ACC112 (cell line): ENCODE results near the gene UQCRQ.
A peak's percentile ranks its signal among the peaks of the same experiment; 100 is the strongest.

Experiments used
- H2AFZ ChIP-seq: fragments of 200-600 bp; sonication (generic); one replicate; pipeline ENCODE4 v1.6.0; 2017; ENCODE audit warnings: antibody characterized with exemption, low read length; ENCODE audit not compliant: unreplicated experiment
- H3K27ac ChIP-seq: fragments of 200-600 bp; sonication (generic); 2 replicates; pipeline ENCODE4 v1.5.1; 2014; ENCODE audit warnings: low read depth, mild to moderate bottlenecking, antibody characterized with exemption, low read length, moderate library complexity
- H3K27me3 ChIP-seq: fragments of 200-600 bp; sonication (generic); 2 replicates; pipeline ENCODE4 v1.6.1; 2014; ENCODE audit warnings: mild to moderate bottlenecking, antibody characterized with exemption, low read length, moderate library complexity, mixed read lengths; ENCODE audit not compliant: insufficient read depth
- H3K36me3 ChIP-seq: fragments of 200-600 bp; sonication (generic); 2 replicates; pipeline ENCODE4 v1.6.1; 2016; ENCODE audit warnings: mild to moderate bottlenecking, antibody characterized with exemption, low read length, moderate library complexity, mixed read lengths; ENCODE audit not compliant: insufficient read depth
- H3K4me1 ChIP-seq: fragments of 200-600 bp; sonication (generic); one replicate; pipeline ENCODE4 v1.6.1; 2016; ENCODE audit warnings: low read length, mixed read lengths; ENCODE audit not compliant: insufficient read depth, unreplicated experiment, control insufficient read depth
- H3K4me3 ChIP-seq: fragments of 200-600 bp; sonication (generic); 2 replicates; pipeline ENCODE4 v1.5.1; 2014; ENCODE audit warnings: mild to moderate bottlenecking, low read depth, low read length
- H3K79me2 ChIP-seq: fragments of 200-600 bp; sonication (generic); one replicate; pipeline ENCODE4 v1.6.0; 2016; ENCODE audit warnings: low read length; ENCODE audit not compliant: control insufficient read depth, unreplicated experiment, insufficient read depth

UQCRQ gene

GRCh38 chr5:132825834-132826391 lies 40.5 kb upstream of the UQCRQ start:
- no peak overlapping the region for H2AFZ ChIP-seq
- peaks cover 10% of the 10 kb centered on the region for H3K79me2 ChIP-seq
- H3K4me1 ChIP-seq: no peaks in the 10 kb centered on the region
- no peak overlapping the region for H3K27ac ChIP-seq
- H3K36me3 ChIP-seq: no peaks in the 10 kb centered on the region
- no peaks in the 10 kb centered on the region for H3K27me3 ChIP-seq
- no peak overlapping the region for H3K4me3 ChIP-seq

DNA sequence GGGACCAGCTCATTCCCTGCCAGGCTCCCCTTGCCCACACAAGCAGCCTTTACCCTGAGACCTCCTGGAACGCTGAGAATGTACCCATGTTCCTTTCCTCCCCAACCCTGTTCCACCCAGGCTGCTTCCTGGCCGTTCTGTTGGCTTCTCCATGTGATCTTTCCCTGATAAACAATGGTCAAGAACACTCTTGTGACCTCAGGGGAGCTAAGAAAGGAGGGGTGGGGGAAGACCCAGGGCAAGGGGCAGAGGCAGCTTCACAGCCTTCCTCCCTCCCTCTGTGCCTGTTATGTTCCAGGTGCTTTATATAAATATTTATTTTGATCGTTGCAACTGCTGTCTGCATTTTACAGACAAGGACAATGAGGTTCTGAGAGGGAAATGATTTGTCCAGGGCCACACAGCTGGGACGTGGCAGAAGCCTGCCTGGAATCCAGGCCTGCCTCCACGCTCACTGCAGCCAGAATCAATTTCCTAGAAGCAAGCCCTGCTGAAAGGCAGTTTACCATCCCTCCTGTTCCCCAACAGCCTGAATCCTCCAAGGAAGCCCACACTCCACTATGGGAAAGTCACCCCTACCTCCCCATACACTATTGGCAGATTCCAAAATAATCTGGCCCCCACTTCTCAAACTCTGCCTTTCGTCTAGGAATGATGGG lies 39.9 kb upstream of the UQCRQ start:
- H3K27me3 ChIP-seq: no peaks in the 10 kb centered on the region
- no peaks in the 10 kb centered on the region for H3K36me3 ChIP-seq
- H2AFZ ChIP-seq: no peak overlapping the region
- H3K4me3 ChIP-seq: no peak overlapping the region
- H3K79me2 ChIP-seq: peaks cover 10% of the 10 kb centered on the region
- H3K4me1 ChIP-seq: no peaks in the 10 kb centered on the region
- no peak overlapping the region for H3K27ac ChIP-seq

GRCh38 chr5:132827943-132828673 lies 38.3 kb upstream of the UQCRQ start:
- Histone ChIP-seq H3K27ac (no peak overlapping the region), H3K36me3 (no peaks in the 10 kb centered on the region), H3K4me1 (no peaks in the 10 kb centered on the region), H3K27me3 (no peaks in the 10 kb centered on the region), H2AFZ (no peak overlapping the region), H3K79me2 (peaks cover 10% of the 10 kb centered on the region), H3K4me3 (no peak overlapping the region)

DNA sequence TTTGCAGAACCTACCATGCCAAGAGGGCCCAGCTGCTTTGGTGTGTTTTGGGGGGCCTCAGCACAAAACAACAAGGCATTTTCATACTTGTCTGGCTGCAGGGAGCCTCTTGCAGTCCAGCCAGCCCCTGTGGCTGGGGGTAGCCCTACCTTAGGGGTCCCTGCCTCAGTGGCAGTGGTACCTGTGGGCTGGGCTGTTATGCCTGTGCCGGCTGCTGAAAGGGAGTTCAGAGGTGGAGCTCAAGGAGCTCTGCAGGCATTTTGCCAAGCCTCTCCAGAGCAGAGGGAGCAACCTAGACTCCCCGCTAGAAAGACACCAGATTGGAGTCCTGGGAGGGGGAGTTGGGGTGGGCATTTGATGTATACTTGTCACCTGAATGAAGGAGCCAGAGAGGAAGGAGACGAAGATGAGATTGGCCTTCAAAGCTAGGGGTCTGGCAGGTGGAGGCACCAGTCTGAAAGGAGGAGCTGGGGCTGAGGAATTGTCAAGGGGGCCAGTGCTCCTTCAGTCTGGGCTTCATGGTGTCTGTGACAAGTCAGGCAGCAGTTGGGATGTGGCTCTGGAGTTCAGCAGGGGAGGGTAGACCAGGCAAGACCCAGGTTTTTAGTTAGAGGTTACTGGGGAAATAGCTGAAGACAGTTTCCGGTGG lies 37.5 kb upstream of the UQCRQ start:
- Histone ChIP-seq H3K27me3 (no peaks in the 10 kb centered on the region), H2AFZ (no peak overlapping the region), H3K4me3 (peak overlapping the region; percentile 81)

DNA sequence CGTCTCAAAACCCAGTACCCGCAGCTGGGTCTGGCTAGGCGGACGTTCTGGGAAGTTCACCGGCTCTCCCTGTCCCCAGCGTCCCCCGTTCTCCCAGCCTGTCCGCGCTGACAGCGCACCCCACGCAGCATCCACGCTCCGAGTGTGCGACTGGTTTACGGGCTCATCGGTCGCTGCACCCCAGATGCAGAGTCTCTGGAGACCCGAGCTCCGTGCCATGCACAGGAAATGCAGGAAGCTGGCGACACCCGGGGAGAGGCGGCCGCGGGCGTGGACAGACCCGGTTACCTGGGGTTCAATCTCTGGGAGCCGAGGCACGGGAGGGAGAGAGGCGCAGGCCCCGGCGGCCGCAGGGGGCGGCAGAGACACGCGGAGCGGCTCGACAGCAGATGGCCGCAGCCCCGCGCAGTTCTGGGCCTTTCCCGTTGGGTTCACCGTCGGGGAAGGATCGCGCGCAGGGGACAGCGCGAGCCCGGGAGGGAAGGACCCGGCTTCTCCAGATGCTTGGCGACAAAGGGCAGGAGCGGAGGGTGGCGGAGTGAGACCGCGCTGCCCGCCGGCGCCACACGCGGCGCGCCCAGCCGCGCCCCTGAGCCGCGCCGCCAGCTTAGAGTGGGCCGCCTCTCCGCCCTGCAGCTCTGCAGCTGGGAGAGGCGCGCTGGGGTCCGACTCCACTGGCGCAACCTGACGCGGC lies 36.6 kb upstream of the UQCRQ start:
- H2AFZ ChIP-seq: peak overlapping the region; percentile 70
- no peaks in the 10 kb centered on the region for H3K36me3 ChIP-seq
- peak overlapping the region; percentile 81 for H3K4me3 ChIP-seq
- no peaks in the 10 kb centered on the region for H3K27me3 ChIP-seq
- H3K4me1 ChIP-seq: no peaks in the 10 kb centered on the region
- H3K79me2 ChIP-seq: peaks cover 10% of the 10 kb centered on the region
- H3K27ac ChIP-seq: no peak overlapping the region

More for the DNA sequence above, 37.5 kb upstream of the UQCRQ start:
- H3K4me1 ChIP-seq: no peaks in the 10 kb centered on the region
- H3K27ac ChIP-seq: no peak overlapping the region
- H3K79me2 ChIP-seq: peaks cover 10% of the 10 kb centered on the region
- H3K36me3 ChIP-seq: no peaks in the 10 kb centered on the region

GRCh38 chr5:132830436-132831094 lies 35.9 kb upstream of the UQCRQ start, which contains the start of gene SHROOM1:
Gene SHROOM1, minus strand, starts transcription at chr5:132830647. Its CDS starts 4,507 bp downstream, at chr5:132826140.
- H2AFZ ChIP-seq: peak within 1 kb of the TSS; percentile 70
- H3K79me2 ChIP-seq: peaks cover 10% of the 10 kb centered on the region
- no peak within 1 kb of the TSS for H3K27ac ChIP-seq
- peak within 1 kb of the TSS; percentile 81 for H3K4me3 ChIP-seq
- H3K36me3 ChIP-seq: no peaks in the 10 kb centered on the region
- H3K4me1 ChIP-seq: no peaks in the 10 kb centered on the region
- H3K27me3 ChIP-seq: no peaks in the 10 kb centered on the region

DNA sequence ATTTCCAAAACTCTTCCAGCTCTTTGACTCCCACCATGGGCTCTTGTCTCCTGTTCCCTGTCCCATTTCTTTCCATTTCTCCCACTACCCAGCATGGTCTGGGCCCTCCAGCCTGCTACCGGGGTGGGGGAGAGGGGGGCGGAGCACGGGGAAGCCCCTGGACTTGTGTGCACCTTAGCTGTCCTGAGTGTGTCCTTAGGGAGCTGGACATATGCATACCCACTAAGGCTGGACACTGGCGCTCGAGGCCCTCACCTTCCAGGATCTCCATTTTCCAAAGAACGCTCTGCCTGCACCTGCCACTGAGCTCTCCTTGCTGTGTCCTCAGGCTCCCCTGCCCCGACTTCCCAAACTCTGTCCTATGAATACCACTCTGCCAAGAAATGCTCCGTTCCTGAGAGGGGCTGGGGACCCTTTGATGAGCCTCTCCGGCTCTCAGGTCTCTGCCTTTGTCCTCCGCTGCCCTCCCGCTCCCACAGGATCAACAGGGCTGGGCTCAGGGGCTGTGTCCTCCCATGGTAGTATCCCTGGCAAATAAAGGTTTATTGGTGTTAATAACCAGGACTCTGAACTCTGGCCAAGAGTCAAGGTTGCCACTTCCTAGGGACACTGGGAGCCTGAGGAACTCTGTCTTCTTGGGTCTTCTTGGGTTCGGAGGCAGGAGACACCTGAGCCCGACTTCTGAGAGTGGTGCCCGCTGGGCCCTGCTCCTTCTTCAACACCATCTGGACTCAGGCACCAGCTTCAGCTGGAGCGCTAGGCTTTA lies 35.2 kb upstream of the UQCRQ start:
- H3K27ac ChIP-seq: no peak overlapping the region
- no peak overlapping the region for H2AFZ ChIP-seq
- no peaks in the 10 kb centered on the region for H3K27me3 ChIP-seq

GRCh38 chr5:132832612-132833011 lies 33.8 kb upstream of the UQCRQ start:
- Histone ChIP-seq H2AFZ (no peak overlapping the region), H3K79me2 (peaks cover 10% of the 10 kb centered on the region), H3K27ac (no peak overlapping the region), H3K27me3 (no peaks in the 10 kb centered on the region), H3K4me1 (no peaks in the 10 kb centered on the region), H3K4me3 (no peak overlapping the region), H3K36me3 (no peaks in the 10 kb centered on the region)

More for the DNA sequence above, 35.2 kb upstream of the UQCRQ start:
- Histone ChIP-seq H3K4me3 (peak overlapping the region; percentile 81), H3K79me2 (peaks cover 10% of the 10 kb centered on the region), H3K4me1 (no peaks in the 10 kb centered on the region), H3K36me3 (no peaks in the 10 kb centered on the region)

- peaks cover 2% of the 10 kb centered on the region for H3K4me1 ChIP-seq
Observed at GRCh38 chr5:132834057-132834456, 32.4 kb upstream of the UQCRQ start.

More at GRCh38 chr5:132834057-132834456, 32.4 kb upstream of the UQCRQ start:
- no peak overlapping the region for H2AFZ ChIP-seq
- no peaks in the 10 kb centered on the region for H3K79me2 ChIP-seq
- H3K27ac ChIP-seq: no peak overlapping the region
- no peaks in the 10 kb centered on the region for H3K27me3 ChIP-seq
- H3K4me3 ChIP-seq: no peak overlapping the region
- H3K36me3 ChIP-seq: no peaks in the 10 kb centered on the region
